Hematopoietic multipotent progenitor cell treated with erythropoietin and hydrocortisone succinate and interleukin-3 and kit ligand, for 17 days (in vitro differentiated cells): Measurements from ENCODE around the gene GDE1.
A peak's percentile ranks its signal among the peaks of the same experiment; 100 is the strongest.
"Not testable (repeated sequence)": the region's sequence is repeated elsewhere in the genome, so short reads cannot be mapped to it uniquely, and the experiment has no call there.

Experiments
- DNase-seq: peaks from one replicate; pipeline ENCODE4 v3.0.0-alpha.2; 2015; ENCODE audit warnings: low spot score

Gene GDE1

GRCh38 chr16:19521471-19522396, at the start of gene GDE1:
GDE1 (minus strand) TSS chr16:19522098; CDS start chr16:19521964, 134 bp downstream.
- peak; percentile 95 for DNase-seq

GRCh38 chr16:19567560-19567959, 45.7 kb upstream of the GDE1 start:
- no peak for DNase-seq

- no peak for DNase-seq
Measured at GRCh38 chr16:19566362-19566761, 44.5 kb upstream of the GDE1 start.

- DNase-seq, result no peak
Measured at GRCh38 chr16:19563377-19563776, 41.5 kb upstream of the GDE1 start.

- DNase-seq, result no peak
Measured at GRCh38 chr16:19560078-19560477, 38.2 kb upstream of the GDE1 start.

GRCh38 chr16:19559242-19559910, 37.5 kb upstream of the GDE1 start:
- DNase-seq, result peak; percentile 78

GRCh38 chr16:19555938-19556771, 34.3 kb upstream of the GDE1 start:
- DNase-seq, result peak; percentile 42

GRCh38 chr16:19555186-19555937, 33.5 kb upstream of the GDE1 start, which contains the start of gene VPS35L:
VPS35L (plus strand) TSS chr16:19555703; CDS start chr16:19555730, 27 bp downstream.
- DNase-seq, result peak; percentile 96

- DNase-seq, result no peak
Measured at GRCh38 chr16:19549673-19550072, 27.8 kb upstream of the GDE1 start.

GRCh38 chr16:19548144-19548543, 26.2 kb upstream of the GDE1 start:
- no peak for DNase-seq

- not testable (repeated sequence) for DNase-seq
Measured at GRCh38 chr16:19543278-19543996, 21.5 kb upstream of the GDE1 start.

- no peak for DNase-seq
Measured at GRCh38 chr16:19542138-19542821, 20.4 kb upstream of the GDE1 start.

GRCh38 chr16:19540241-19540970, 18.5 kb upstream of the GDE1 start:
- no peak for DNase-seq

GRCh38 chr16:19532601-19533000, 10.7 kb upstream of the GDE1 start:
- DNase-seq, result no peak

GRCh38 chr16:19528666-19529065, 6.8 kb upstream of the GDE1 start:
- DNase-seq, result no peak

GRCh38 chr16:19527161-19527560, 5.3 kb upstream of the GDE1 start:
- DNase-seq, result no peak

GRCh38 chr16:19525385-19525723, 3.5 kb upstream of the GDE1 start:
- DNase-seq, result no peak

GRCh38 chr16:19524616-19525384, 2.9 kb upstream of the GDE1 start:
- peak; percentile 33 for DNase-seq

- DNase-seq, result no peak
Measured at GRCh38 chr16:19524356-19524615, 2.4 kb upstream of the GDE1 start.
